ENCODE data around the gene JADE2.
"Not testable (repeated sequence)": the region's sequence is repeated elsewhere in the genome, so short reads cannot be mapped to it uniquely, and the experiment has no call there.

The JADE2 gene

GRCh38 chr5:134508521-134509195 is 16.8 kb upstream of the JADE2 start:
- DNase-seq: no peak

- DNase-seq: no peak
These were observed 16.0 kb upstream of the JADE2 start for GRCh38 chr5:134509308-134510040.

GRCh38 chr5:134510970-134511795 is 14.3 kb upstream of the JADE2 start:
- DNase-seq: no peak

- no peak for DNase-seq
These were observed 13.4 kb upstream of the JADE2 start for GRCh38 chr5:134511796-134512660.

- no peak for DNase-seq
These were observed 12.8 kb upstream of the JADE2 start for GRCh38 chr5:134512661-134512999.

GRCh38 chr5:134515801-134516200 is 9.7 kb upstream of the JADE2 start:
- no peak for DNase-seq

- not testable (repeated sequence) for DNase-seq
These were observed 8.5 kb upstream of the JADE2 start for GRCh38 chr5:134516984-134517383.

GRCh38 chr5:134517553-134517952 is 7.9 kb upstream of the JADE2 start:
- no peak for DNase-seq

- no peak for DNase-seq
These were observed 5.5 kb upstream of the JADE2 start for GRCh38 chr5:134519989-134520388.

- no peak for DNase-seq
These were observed 3.6 kb upstream of the JADE2 start for GRCh38 chr5:134521841-134522240.

- no peak for DNase-seq
These were observed 1.8 kb upstream of the JADE2 start for GRCh38 chr5:134523543-134524271.

- peak; percentile 75 for DNase-seq
These were observed 1.1 kb upstream of the JADE2 start for GRCh38 chr5:134524272-134524825.

- peak; percentile 67 for DNase-seq
These were observed 413 bp downstream of the JADE2 start for GRCh38 chr5:134525683-134526482.

GRCh38 chr5:134526483-134527155 is 1.1 kb downstream of the JADE2 start:
- peak; percentile 85 for DNase-seq

- peak; percentile 84 for DNase-seq
These were observed 1.9 kb downstream of the JADE2 start for GRCh38 chr5:134527156-134527960.

GRCh38 chr5:134527961-134528424 is 2.5 kb downstream of the JADE2 start:
- DNase-seq: no peak

GRCh38 chr5:134528556-134528955 is 3.1 kb downstream of the JADE2 start:
- no peak for DNase-seq

- DNase-seq: no peak
These were observed 4.0 kb downstream of the JADE2 start for GRCh38 chr5:134529460-134529859.

All from activated CD4-positive, alpha-beta T cell treated with anti-CD3 and anti-CD28 coated beads, Interleukin-10, Interleukin-2, amounts not matched to agents 100 ng/mL and 50 ng/mL, durations not matched to agents 16 hours and 8 hours (primary cell).